ENCODE data around the gene SCGB1C1.
"Not testable (repeated sequence)": the region's sequence is repeated elsewhere in the genome, so short reads cannot be mapped to it uniquely, and the experiment has no call there.

SCGB1C1 gene

DNA sequence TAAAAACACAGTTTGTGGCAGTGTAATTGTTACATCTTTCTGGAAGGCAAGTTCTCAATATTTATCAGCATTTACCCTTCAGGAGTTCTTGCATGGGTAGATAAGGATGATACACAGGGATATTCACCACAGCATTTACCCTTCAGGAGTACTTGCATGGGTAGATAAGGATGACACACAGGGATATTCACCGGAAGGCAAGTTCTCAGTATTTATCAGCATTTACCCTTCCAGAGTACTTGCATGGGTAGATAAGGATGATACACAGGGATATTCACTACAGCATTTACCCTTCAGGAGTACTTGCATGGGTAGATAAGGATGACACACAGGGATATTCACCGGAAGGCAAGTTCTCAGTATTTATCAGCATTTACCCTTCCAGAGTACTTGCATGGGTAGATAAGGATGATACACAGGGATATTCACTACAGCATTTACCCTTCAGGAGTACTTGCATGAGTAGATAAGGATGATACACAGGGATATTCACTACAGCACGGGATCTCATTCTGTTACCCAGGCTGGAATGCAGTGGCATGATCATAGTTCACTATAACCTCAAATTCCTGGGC lies 27.9 kb downstream of the SCGB1C1 start:
- DNase-seq, result not testable (repeated sequence)

GRCh38 chr11:221539-221938 lies 28.7 kb downstream of the SCGB1C1 start:
- no peak for DNase-seq

GRCh38 chr11:221998-222789 lies 29.3 kb downstream of the SCGB1C1 start:
- DNase-seq, result no peak

DNA sequence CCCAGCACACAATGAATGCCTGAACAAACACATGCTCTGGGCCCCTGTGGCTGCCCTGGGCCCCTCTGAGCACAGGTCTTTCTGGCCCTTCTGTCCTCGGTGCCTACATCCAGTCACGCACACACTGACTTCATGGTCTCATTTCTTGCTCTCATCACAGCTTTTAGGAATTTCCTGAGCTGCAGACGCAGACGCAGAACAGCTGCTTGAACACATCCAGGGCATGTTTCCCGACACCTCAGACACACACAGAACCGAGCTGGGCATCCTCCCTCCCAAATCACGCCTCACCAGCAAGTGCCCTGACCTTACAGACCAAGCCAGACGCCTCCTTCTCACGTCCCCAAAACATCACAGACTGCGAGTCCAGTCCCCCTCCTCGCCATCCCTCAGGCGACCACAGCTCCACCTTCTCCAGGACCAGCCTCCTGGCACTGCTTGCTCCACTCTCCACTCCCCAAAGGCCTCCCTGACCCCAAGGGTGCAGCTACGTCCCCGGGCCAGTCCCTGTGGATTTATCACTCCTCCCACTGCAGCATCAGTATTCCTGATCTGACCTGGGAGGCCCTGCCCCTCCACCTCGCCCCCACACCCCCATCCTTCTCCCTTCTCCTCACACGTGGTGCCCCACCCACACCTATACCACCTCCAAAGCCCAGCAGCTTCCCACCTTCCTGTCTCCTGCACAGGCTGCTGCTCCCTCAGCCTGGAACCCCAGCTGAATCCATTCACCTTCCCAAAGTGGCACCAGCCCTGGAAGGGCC lies 30.3 kb downstream of the SCGB1C1 start:
- no peak for DNase-seq

GRCh38 chr11:223884-224283 lies 31.0 kb downstream of the SCGB1C1 start:
- no peak for DNase-seq

GRCh38 chr11:224424-224823 lies 31.5 kb downstream of the SCGB1C1 start:
- DNase-seq, result no peak

GRCh38 chr11:225734-226453 lies 33.0 kb downstream of the SCGB1C1 start:
- no peak for DNase-seq

DNA sequence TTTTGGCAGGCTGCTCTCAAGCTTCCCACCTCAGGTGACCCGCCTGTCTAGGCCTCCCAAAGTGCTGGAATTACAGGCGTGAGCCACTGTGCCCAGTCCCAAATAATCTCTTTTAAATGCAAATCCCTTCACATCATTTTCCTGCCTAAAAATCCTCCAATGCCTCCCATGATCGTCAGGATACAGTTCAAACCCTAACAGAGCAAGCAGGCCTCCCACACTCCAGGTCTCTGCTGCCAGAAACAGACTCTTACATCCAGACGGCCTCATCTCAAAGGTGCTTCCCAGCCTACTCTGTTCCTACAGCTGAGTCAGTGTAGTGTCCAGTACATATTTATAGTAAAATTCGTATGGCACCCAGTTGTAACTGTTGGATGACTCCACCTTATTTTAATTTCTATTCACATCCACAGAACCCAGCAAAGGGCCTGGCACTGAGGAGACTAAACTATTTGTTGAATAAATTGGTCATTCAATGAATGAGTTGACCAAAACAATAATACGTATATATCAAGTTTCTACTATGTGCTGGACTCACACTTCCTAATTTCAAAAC lies 35.0 kb downstream of the SCGB1C1 start:
- no peak for DNase-seq

- no peak for DNase-seq
Observed at GRCh38 chr11:230431-230830, 37.6 kb downstream of the SCGB1C1 start.

- no peak for DNase-seq
Observed at GRCh38 chr11:232783-233565, 40.1 kb downstream of the SCGB1C1 start.

GRCh38 chr11:235180-235579 lies 42.3 kb downstream of the SCGB1C1 start:
- DNase-seq, result no peak

DNA sequence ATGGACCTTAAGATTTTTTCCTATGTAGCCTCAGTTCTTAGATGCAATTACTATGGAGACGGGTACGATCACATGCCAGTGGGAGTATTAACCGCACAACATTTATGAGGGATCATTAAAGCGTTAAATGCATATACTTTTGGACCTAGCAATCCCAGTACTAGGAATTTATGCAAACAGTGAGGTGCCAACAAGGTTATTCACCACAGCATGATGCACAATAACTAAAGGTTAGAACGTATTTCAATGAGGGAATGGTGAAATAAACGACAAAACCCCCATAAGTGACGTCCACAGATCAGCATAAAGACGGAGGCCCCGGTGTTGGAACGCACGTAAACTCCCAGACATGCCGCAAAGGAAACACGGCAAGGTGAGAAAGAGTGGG lies 42.7 kb downstream of the SCGB1C1 start:
- DNase-seq, result no peak

DNA sequence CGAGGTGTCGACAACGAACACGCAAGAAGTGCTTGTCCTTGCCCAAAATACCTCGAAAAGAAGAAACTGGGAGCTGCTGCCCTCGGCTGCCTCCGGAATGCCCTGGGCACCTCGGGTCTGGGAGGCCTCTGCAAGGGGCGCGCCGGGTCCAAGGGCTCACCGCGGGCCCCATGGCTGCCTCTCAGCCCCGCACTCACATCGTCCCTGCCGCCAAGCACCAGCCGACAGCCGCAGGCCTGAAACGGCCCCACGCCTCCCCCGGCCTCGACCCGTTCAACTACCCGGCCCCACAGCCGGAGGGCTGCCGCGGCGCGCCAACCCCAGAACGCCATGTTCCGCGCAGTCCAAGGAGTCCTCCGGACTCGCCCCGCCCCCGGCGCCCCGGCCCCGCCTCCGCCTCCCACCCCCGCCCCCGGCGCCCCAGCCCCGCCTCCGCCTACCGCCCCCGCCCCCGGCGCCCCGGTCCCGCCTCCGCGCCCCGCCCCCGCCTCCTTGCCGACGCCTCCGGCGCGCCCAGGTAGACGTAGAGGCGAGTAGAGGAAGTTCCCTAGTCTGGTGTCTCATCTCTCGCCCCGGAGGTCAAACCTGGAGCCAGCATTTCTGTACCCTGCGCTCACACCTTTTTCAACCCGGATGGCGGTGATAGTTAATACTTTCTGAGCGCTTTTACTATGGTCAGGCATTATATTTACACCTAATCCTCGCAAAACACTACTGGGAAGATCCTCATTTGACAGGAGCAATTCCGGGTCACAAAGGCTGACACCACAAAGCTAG lies 43.3 kb downstream of the SCGB1C1 start, which contains the start of gene SIRT3:
SIRT3 (minus strand) TSS at position 346 of the 777 bp plus-strand sequence; CDS start at position 332, 14 bp downstream.
- DNase-seq, result peak; percentile 83

DNA sequence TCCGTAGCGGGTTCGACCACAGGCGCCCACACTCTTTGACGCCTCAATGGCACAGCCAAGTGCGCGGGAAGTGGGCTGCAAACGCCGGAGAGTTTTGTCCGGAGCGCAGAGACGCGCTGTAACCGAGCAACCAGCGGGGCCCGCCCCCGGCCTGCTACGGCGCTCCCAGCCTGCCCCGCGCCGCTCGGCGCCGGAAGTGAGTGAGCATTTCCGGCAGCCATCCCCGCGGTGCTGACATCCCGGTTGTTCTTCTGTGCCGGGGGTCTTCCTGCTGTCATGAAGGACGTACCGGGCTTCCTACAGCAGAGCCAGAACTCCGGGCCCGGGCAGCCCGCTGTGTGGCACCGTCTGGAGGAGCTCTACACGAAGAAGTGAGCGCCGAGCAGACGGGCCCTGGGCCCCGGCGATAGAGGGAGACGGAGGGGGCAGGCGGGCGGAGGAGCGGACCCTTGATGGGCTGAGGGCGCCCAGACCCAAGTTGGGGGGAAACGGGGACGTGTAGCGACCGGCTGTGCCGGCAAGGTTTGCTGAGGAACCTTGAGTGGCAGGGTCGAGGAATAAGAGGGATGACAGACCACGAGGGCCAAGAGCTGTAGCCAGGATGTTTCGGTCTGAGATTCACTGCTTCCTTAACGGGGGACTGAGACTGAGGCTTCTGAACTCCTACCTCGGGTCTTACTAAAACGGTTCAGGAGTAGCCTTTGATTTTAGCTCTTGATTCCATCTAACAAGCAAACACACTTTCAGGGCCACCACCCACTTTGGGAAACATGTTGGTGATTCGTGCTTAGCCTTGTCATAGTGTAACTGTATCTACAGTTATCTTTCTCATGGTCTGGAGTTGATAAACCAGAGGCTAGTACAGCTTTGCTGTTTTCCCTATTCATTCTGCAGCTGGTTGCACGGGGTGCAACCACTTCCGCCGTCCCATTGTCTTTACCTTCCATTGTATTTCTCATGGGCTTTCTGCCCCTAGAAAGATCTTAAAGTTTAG lies 44.2 kb downstream of the SCGB1C1 start, which contains the start of gene PSMD13:
PSMD13 (plus strand) TSS at position 203 of the 994 bp plus-strand sequence; CDS start at position 277, 74 bp downstream.
- peak; percentile 82 for DNase-seq

GRCh38 chr11:238346-238745 lies 45.5 kb downstream of the SCGB1C1 start:
- DNase-seq, result not testable (repeated sequence)

GRCh38 chr11:240315-240714 lies 47.4 kb downstream of the SCGB1C1 start:
- no peak for DNase-seq

GRCh38 chr11:241634-242033 lies 48.8 kb downstream of the SCGB1C1 start:
- DNase-seq, result no peak

Data from activated CD4-positive, alpha-beta T cell treated with anti-CD3 and anti-CD28 coated beads for 1 hour (primary cell).